ENCODE data around the gene IQCF6. TPM values are rescaled to one million over a fixed set of nuclear protein-coding genes. Genes with fewer than 3 reads are reported as not detected.
"Not testable (repeated sequence)": the region's sequence is repeated elsewhere in the genome, so short reads cannot be mapped to it uniquely, and the experiment has no call there.

The IQCF6 gene
- total and polyA plus RNA-seq, 2 experiments from 2014 or later: not detected

GRCh38 chr3:51794206-51794605 lies 15.2 kb upstream of the IQCF6 start:
- no peaks in the 10 kb centered on the region for H3K9me3 ChIP-seq (ENCODE audit: low read depth)
- H3K27me3 ChIP-seq: no peaks in the 10 kb centered on the region
- peak in 1 of 2 donors; percentile 13 for DNase-seq (ENCODE audit: low read depth in 1 of 2, low spot score in 1 of 2)
- peaks cover 6% of the 10 kb centered on the region for H3K4me1 ChIP-seq (ENCODE audit: low read depth)
- H3K4me3 ChIP-seq: no peak overlapping the region
- no peaks in the 10 kb centered on the region for H3K36me3 ChIP-seq
- no peak overlapping the region for H3K27ac ChIP-seq
- TF ChIP-seq, protein P1, sequence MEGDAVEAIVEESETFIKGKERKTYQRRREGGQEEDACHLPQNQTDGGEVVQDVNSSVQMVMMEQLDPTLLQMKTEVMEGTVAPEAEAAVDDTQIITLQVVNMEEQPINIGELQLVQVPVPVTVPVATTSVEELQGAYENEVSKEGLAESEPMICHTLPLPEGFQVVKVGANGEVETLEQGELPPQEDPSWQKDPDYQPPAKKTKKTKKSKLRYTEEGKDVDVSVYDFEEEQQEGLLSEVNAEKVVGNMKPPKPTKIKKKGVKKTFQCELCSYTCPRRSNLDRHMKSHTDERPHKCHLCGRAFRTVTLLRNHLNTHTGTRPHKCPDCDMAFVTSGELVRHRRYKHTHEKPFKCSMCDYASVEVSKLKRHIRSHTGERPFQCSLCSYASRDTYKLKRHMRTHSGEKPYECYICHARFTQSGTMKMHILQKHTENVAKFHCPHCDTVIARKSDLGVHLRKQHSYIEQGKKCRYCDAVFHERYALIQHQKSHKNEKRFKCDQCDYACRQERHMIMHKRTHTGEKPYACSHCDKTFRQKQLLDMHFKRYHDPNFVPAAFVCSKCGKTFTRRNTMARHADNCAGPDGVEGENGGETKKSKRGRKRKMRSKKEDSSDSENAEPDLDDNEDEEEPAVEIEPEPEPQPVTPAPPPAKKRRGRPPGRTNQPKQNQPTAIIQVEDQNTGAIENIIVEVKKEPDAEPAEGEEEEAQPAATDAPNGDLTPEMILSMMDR (IDR thresholded peaks at IDR 0.05; ENCODE audit: low read depth, low read length): no peak

DNA sequence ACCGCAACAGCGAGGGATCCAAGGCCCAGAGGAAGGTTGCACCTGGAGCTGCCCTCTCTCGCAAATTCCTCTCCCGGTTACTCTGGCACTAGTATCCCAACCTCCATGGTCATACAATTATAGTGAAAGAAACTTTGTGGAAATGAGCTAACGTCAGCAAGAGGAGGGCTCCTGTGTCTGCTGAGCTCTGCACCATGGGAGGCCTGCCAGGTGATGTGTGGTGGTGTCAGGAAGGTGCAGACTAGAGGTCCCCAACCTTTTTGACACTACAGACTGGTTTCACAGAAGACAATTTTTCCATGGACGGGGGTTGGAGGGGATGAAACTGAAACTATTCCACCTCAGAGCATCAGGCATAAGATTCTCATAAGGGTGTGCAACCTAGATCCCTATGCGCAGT lies 13.2 kb upstream of the IQCF6 start:
- H3K36me3 ChIP-seq: no peaks in the 10 kb centered on the region
- no peaks in the 10 kb centered on the region for H3K4me1 ChIP-seq (ENCODE audit: low read depth)
- H3K27me3 ChIP-seq: no peaks in the 10 kb centered on the region
- H3K4me3 ChIP-seq: no peak overlapping the region
- DNase-seq (ENCODE audit: low read depth in 1 of 2, low spot score in 1 of 2): no peak
- TF ChIP-seq, protein P1 (IDR thresholded peaks at IDR 0.05; ENCODE audit: low read depth, low read length): no peak
- H3K27ac ChIP-seq: no peak overlapping the region
- H3K9me3 ChIP-seq (ENCODE audit: low read depth): no peaks in the 10 kb centered on the region

DNA sequence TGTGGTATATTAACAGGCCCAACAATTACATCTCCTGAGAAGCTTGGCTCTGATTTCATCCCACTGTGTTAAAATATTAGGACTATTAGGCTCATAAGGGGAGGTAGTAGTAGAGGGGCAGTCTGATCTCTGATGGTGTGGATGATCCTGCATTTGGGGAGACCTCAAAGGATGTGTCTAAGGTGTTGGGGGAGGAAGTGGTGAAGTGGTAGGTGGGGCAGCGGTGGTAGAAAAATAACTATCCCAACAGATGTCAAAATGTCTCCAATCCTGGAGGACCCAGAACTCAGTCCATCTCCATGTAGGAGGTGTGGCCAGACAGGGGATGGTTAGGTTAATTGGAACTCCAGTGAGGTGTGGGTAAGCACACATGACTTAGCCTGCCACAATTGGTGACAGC lies 10.4 kb upstream of the IQCF6 start:
- H3K4me3 ChIP-seq: no peak overlapping the region
- TF ChIP-seq, protein P1 (IDR thresholded peaks at IDR 0.05; ENCODE audit: low read depth, low read length): no peak
- H3K27me3 ChIP-seq: no peaks in the 10 kb centered on the region
- no peaks in the 10 kb centered on the region for H3K9me3 ChIP-seq (ENCODE audit: low read depth)
- no peak for DNase-seq (ENCODE audit: low read depth in 1 of 2, low spot score in 1 of 2)
- no peak overlapping the region for H3K27ac ChIP-seq
- H3K4me1 ChIP-seq (ENCODE audit: low read depth): no peaks in the 10 kb centered on the region
- no peaks in the 10 kb centered on the region for H3K36me3 ChIP-seq

- H3K4me1 ChIP-seq (ENCODE audit: low read depth); DNase-seq (ENCODE audit: low read depth in 1 of 2, low spot score in 1 of 2); H3K9me3 ChIP-seq (ENCODE audit: low read depth); H3K27me3 ChIP-seq; H3K27ac ChIP-seq; H3K4me3 ChIP-seq; H3K36me3 ChIP-seq: not testable (repeated sequence)
Observed at GRCh38 chr3:51787576-51787975, 8.5 kb upstream of the IQCF6 start.

DNA sequence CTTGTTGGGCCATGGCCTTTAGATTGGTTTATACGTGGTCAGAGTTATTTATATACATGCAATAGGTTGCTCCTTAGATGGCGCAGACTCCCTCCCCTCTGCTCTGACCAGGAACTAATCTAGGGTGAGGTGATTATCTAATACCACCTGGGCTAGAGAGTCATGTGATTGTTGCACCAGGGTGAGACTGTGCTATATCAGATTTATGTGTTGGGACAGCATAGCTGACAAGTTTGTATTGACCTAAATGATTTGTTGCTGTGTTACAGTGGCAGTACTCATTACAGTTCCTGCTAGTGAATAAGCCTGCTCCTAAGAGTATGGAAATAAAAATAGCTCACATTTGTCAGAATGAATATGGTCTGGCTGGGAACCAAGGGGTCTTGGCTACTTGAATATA lies 7.2 kb upstream of the IQCF6 start:
- no peak overlapping the region for H3K27ac ChIP-seq
- TF ChIP-seq, protein P1 (IDR thresholded peaks at IDR 0.05; ENCODE audit: low read depth, low read length): no peak
- no peaks in the 10 kb centered on the region for H3K4me1 ChIP-seq (ENCODE audit: low read depth)
- H3K27me3 ChIP-seq: no peaks in the 10 kb centered on the region
- H3K4me3 ChIP-seq: no peak overlapping the region
- H3K36me3 ChIP-seq: no peaks in the 10 kb centered on the region
- DNase-seq (ENCODE audit: low read depth in 1 of 2, low spot score in 1 of 2): no peak
- H3K9me3 ChIP-seq (ENCODE audit: low read depth): no peaks in the 10 kb centered on the region

- TF ChIP-seq, protein P1 (IDR thresholded peaks at IDR 0.05; ENCODE audit: low read depth, low read length): no peak
- Histone ChIP-seq H3K4me1 (ENCODE audit: low read depth) (no peaks in the 10 kb centered on the region), H3K27ac (no peak overlapping the region), H3K4me3 (no peak overlapping the region), H3K9me3 (ENCODE audit: low read depth) (no peaks in the 10 kb centered on the region), H3K36me3 (no peaks in the 10 kb centered on the region), H3K27me3 (no peaks in the 10 kb centered on the region)
- DNase-seq (ENCODE audit: low read depth in 1 of 2, low spot score in 1 of 2): no peak
Observed at GRCh38 chr3:51778554-51778953, 483 bp downstream of the IQCF6 start.
